Upper lobe of left lung (tissue), 4 donors: ENCODE data around the gene VENTX.

Source experiments
- POLR2AphosphoS5 ChIP-seq, 2 donors: sonication (generic); formaldehyde crosslinking; IDR thresholded peaks; one replicate each; pipeline ENCODE4 v1.5.1; 2017; ENCODE audit warnings: antibody characterized with exemption in 2 of 2
- TF ChIP-seq, protein P1 (sequence below), 6 experiments: fragments of 450-650 bp in 4 of 6; fragments of 200-600 bp in 2 of 6; sonication (generic) in 2 of 6; IDR thresholded peaks; one replicate each; pipeline ENCODE4 v1.5.1; 2016 to 2019; ENCODE audit warnings: antibody characterized with exemption in 6 of 6

DNA sequence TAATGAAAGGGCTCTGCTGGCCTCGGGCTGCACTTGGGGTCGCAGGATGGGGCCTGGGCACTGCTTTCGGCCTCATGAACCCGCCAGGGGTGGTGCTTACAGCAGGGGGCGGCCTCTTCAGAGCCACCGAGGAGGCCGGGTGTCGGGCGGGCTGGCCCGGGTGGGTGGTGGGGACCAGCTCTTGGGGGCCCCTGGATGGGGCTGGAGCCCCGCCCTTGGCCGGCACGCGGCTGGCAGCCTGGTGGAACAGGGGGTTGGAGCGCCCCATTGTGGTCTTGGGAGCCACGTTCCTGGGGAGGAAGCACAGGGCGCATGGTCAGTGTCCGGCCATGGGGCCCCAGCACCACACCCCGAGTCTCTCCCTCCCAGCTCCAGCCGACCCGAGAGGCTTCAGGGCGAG, 30.2 kb downstream of the VENTX start:
- TF ChIP-seq, protein P1, sequence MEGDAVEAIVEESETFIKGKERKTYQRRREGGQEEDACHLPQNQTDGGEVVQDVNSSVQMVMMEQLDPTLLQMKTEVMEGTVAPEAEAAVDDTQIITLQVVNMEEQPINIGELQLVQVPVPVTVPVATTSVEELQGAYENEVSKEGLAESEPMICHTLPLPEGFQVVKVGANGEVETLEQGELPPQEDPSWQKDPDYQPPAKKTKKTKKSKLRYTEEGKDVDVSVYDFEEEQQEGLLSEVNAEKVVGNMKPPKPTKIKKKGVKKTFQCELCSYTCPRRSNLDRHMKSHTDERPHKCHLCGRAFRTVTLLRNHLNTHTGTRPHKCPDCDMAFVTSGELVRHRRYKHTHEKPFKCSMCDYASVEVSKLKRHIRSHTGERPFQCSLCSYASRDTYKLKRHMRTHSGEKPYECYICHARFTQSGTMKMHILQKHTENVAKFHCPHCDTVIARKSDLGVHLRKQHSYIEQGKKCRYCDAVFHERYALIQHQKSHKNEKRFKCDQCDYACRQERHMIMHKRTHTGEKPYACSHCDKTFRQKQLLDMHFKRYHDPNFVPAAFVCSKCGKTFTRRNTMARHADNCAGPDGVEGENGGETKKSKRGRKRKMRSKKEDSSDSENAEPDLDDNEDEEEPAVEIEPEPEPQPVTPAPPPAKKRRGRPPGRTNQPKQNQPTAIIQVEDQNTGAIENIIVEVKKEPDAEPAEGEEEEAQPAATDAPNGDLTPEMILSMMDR (IDR thresholded peaks at IDR 0.05) = no peak
- no peak for TF ChIP-seq POLR2AphosphoS5 (IDR thresholded peaks at IDR 0.05)
